Measurements from ENCODE around the gene SACM1L.

Gene SACM1L

GRCh38 chr3:45776301-45776595 lies 87.1 kb downstream of the SACM1L start:
- Histone ChIP-seq H3K27ac (no peak overlapping the region), H3K4me3 (ENCODE audit: low read depth, low read length) (no peak overlapping the region), H3K9me3 (ENCODE audit: severe bottlenecking) (no peaks in the 10 kb centered on the region), H3K36me3 (no peaks in the 10 kb centered on the region), H3K27me3 (ENCODE audit: insufficient read depth, low read depth, severe bottlenecking) (peaks cover 5% of the 10 kb centered on the region)
- TF ChIP-seq CTCF (IDR thresholded peaks at IDR 0.05; ENCODE audit: low read depth, low read length), result no peak
- no peak for DNase-seq

GRCh38 chr3:45776611-45777010 lies 87.4 kb downstream of the SACM1L start:
- H3K27me3 ChIP-seq (ENCODE audit: insufficient read depth, low read depth, severe bottlenecking), result peaks cover 5% of the 10 kb centered on the region
- no peaks in the 10 kb centered on the region for H3K36me3 ChIP-seq
- no peak for DNase-seq
- no peak overlapping the region for H3K4me3 ChIP-seq (ENCODE audit: low read depth, low read length)
- TF ChIP-seq CTCF (IDR thresholded peaks at IDR 0.05; ENCODE audit: low read depth, low read length), result no peak
- no peaks in the 10 kb centered on the region for H3K9me3 ChIP-seq (ENCODE audit: severe bottlenecking)
- no peak overlapping the region for H3K27ac ChIP-seq

GRCh38 chr3:45777111-45777745 lies 88.0 kb downstream of the SACM1L start:
- no peak for DNase-seq

GRCh38 chr3:45777746-45778386 lies 88.7 kb downstream of the SACM1L start:
- H3K27ac ChIP-seq, result no peak overlapping the region
- H3K27me3 ChIP-seq (ENCODE audit: insufficient read depth, low read depth, severe bottlenecking), result peaks cover 10% of the 10 kb centered on the region
- no peak overlapping the region for H3K4me3 ChIP-seq (ENCODE audit: low read depth, low read length)
- H3K36me3 ChIP-seq, result no peaks in the 10 kb centered on the region
- no peak for DNase-seq
- no peaks in the 10 kb centered on the region for H3K9me3 ChIP-seq (ENCODE audit: severe bottlenecking)
- TF ChIP-seq CTCF (IDR thresholded peaks at IDR 0.05; ENCODE audit: low read depth, low read length), result no peak

More at GRCh38 chr3:45777111-45777745, 88.0 kb downstream of the SACM1L start:
- Histone ChIP-seq H3K27ac (no peak overlapping the region), H3K27me3 (ENCODE audit: insufficient read depth, low read depth, severe bottlenecking) (peaks cover 5% of the 10 kb centered on the region), H3K9me3 (ENCODE audit: severe bottlenecking) (no peaks in the 10 kb centered on the region), H3K36me3 (no peaks in the 10 kb centered on the region), H3K4me3 (ENCODE audit: low read depth, low read length) (no peak overlapping the region)
- no peak for TF ChIP-seq CTCF (IDR thresholded peaks at IDR 0.05; ENCODE audit: low read depth, low read length)

- Histone ChIP-seq H3K4me3 (ENCODE audit: low read depth, low read length) (no peak overlapping the region), H3K36me3 (no peaks in the 10 kb centered on the region), H3K27ac (no peak overlapping the region), H3K27me3 (ENCODE audit: insufficient read depth, low read depth, severe bottlenecking) (peaks cover 10% of the 10 kb centered on the region), H3K9me3 (ENCODE audit: severe bottlenecking) (no peaks in the 10 kb centered on the region)
- no peak for TF ChIP-seq CTCF (IDR thresholded peaks at IDR 0.05; ENCODE audit: low read depth, low read length)
- DNase-seq, result no peak
Measured at GRCh38 chr3:45778761-45779201, 89.6 kb downstream of the SACM1L start.

Measured in WERI-Rb-1 (cell line).